WTC11 (cell line): ENCODE data around the gene NPLOC4. TPM values are rescaled to one million over a fixed set of nuclear protein-coding genes. Genes with fewer than 3 reads are reported as not detected.

ENCODE experiments used
- ATAC-seq: fragments of 200-7000 bp; cut with Tn5 transposase; 2 replicates; pipeline ENCODE4 v1.10.0; 2021; ENCODE audit warnings: mild to moderate bottlenecking, moderate library complexity
- CTCF ChIA-PET: fragments of 300-600 bp; sonication (Branson Sonifier 250); formaldehyde crosslinking; loops from one replicate; lab custom pipeline; 2021; ENCODE audit warnings: antibody characterized with exemption; lab: Charles Lee
- POLR2A ChIA-PET: fragments of 350-600 bp; sonication (Branson Sonifier 250); formaldehyde crosslinking; loops from one replicate; lab custom pipeline; 2021; ENCODE audit warnings: antibody characterized with exemption; lab: Charles Lee
- DNase-seq: peaks from one replicate; pipeline ENCODE4 v3.0.0; 2021; ENCODE audit warnings: low spot score
- H3K27ac Mint-ChIP-seq: 2 replicates; pipeline ENCODE4 v1.8.0; 2021; ENCODE audit warnings: mixed read lengths
- H3K27me3 Mint-ChIP-seq: 2 replicates; pipeline ENCODE4 v1.8.0; 2021; ENCODE audit warnings: low read depth, mild to moderate bottlenecking, moderate library complexity, mixed read lengths
- H3K36me3 Mint-ChIP-seq: 2 replicates; pipeline ENCODE4 v1.8.0; 2021; ENCODE audit warnings: mixed read lengths
- H3K4me1 Mint-ChIP-seq: 2 replicates; pipeline ENCODE4 v1.8.0; 2022; ENCODE audit warnings: mixed read lengths
- H3K4me3 Mint-ChIP-seq: 2 replicates; pipeline ENCODE4 v1.8.0; 2021; ENCODE audit warnings: mild to moderate bottlenecking, moderate library complexity, mixed read lengths
- H3K9me3 Mint-ChIP-seq: 2 replicates; pipeline ENCODE4 v1.8.0; 2021; ENCODE audit warnings: mixed read lengths
- ELF4 ChIP-seq: sonication (generic); formaldehyde crosslinking; IDR thresholded peaks from 2 replicates; pipeline ENCODE4 v1.8.1; 2022; ENCODE audit warnings: low read depth, mild to moderate bottlenecking, moderate library complexity, missing genetic modification reagents
- EMX1 ChIP-seq: fragments of 250-450 bp; sonication (Bioruptor Pico); IDR thresholded peaks from 2 replicates; pipeline ENCODE4 v1.8.0; 2021; ENCODE audit warnings: mild to moderate bottlenecking
- FOXJ3 ChIP-seq: sonication (generic); formaldehyde crosslinking; IDR thresholded peaks from 2 replicates; pipeline ENCODE4 v1.9.0; 2021; ENCODE audit warnings: missing genetic modification reagents, mild to moderate bottlenecking, borderline replicate concordance
- FOXP1 ChIP-seq: sonication (generic); formaldehyde crosslinking; IDR thresholded peaks from 2 replicates; pipeline ENCODE4 v1.8.0; 2022; ENCODE audit warnings: missing genetic modification reagents, mild to moderate bottlenecking, moderate library complexity, borderline replicate concordance
- GRHL2 ChIP-seq: fragments of 250-450 bp; sonication (Bioruptor Pico); IDR thresholded peaks from 2 replicates; pipeline ENCODE4 v1.8.0; 2022; ENCODE audit warnings: mild to moderate bottlenecking, moderate library complexity; ENCODE audit not compliant: insufficient replicate concordance, severe bottlenecking
- GTF2I ChIP-seq: fragments of 250-450 bp; sonication (Bioruptor Pico); conservative IDR thresholded peaks from 2 replicates; pipeline ENCODE4 v1.4.0; 2021; ENCODE audit warnings: mild to moderate bottlenecking
- NR2C2 ChIP-seq: sonication (generic); formaldehyde crosslinking; IDR thresholded peaks from 2 replicates; pipeline ENCODE4 v1.8.0; 2022; ENCODE audit warnings: mild to moderate bottlenecking, missing genetic modification reagents
- RORB ChIP-seq: fragments of 250-450 bp; sonication (Bioruptor Pico); IDR thresholded peaks from 2 replicates; pipeline ENCODE4 v1.9.0; 2021; ENCODE audit warnings: mild to moderate bottlenecking
- ZNF317 ChIP-seq: sonication (generic); formaldehyde crosslinking; IDR thresholded peaks from 2 replicates; pipeline ENCODE4 v1.8.1; 2023; ENCODE audit warnings: low read depth, mild to moderate bottlenecking, moderate library complexity, missing genetic modification reagents, borderline replicate concordance
- ZNF396 ChIP-seq: fragments of 250-450 bp; sonication (Bioruptor Pico); IDR thresholded peaks from 2 replicates; pipeline ENCODE4 v1.8.0; 2021; ENCODE audit warnings: mild to moderate bottlenecking, moderate library complexity, borderline replicate concordance
- total RNA-seq: library from RNA; stranded (reverse); gene quantifications from 3 replicates; pipeline ENCODE4 v1.2.3, GENCODE V29; 2021
- TF ChIP-seq, protein P1 (sequence below): sonication (generic); formaldehyde crosslinking; IDR thresholded peaks from 2 replicates; pipeline ENCODE4 v1.8.1; 2023; ENCODE audit warnings: mild to moderate bottlenecking, missing genetic modification reagents
- TF ChIP-seq, protein P2 (sequence below): fragments of 250-450 bp; sonication (Bioruptor Pico); IDR thresholded peaks from 2 replicates; pipeline ENCODE4 v1.9.0; 2021; ENCODE audit warnings: mild to moderate bottlenecking
- TF ChIP-seq, protein P3 (sequence below): fragments of 250-450 bp; sonication (Bioruptor Pico); IDR thresholded peaks from 2 replicates; pipeline ENCODE4 v1.9.0; 2021; ENCODE audit warnings: mild to moderate bottlenecking, borderline replicate concordance
- TF ChIP-seq, protein P4 (sequence below): sonication (generic); formaldehyde crosslinking; IDR thresholded peaks from 2 replicates; pipeline ENCODE4 v1.8.1; 2023; ENCODE audit warnings: mild to moderate bottlenecking, moderate library complexity, missing genetic modification reagents
- TF ChIP-seq, protein P5 (sequence below): sonication (generic); formaldehyde crosslinking; IDR thresholded peaks from 2 replicates; pipeline ENCODE4 v1.8.1; 2022; ENCODE audit warnings: mild to moderate bottlenecking, missing genetic modification reagents, moderate library complexity, borderline replicate concordance
- TF ChIP-seq, protein P6 (sequence below): sonication (generic); formaldehyde crosslinking; IDR thresholded peaks from 2 replicates; pipeline ENCODE4 v1.8.0; 2022; ENCODE audit warnings: mild to moderate bottlenecking, missing genetic modification reagents
- TF ChIP-seq, protein P7 (sequence below): sonication (generic); formaldehyde crosslinking; IDR thresholded peaks from 2 replicates; pipeline ENCODE4 v1.8.1; 2022; ENCODE audit warnings: low read depth, mild to moderate bottlenecking, moderate library complexity, missing genetic modification reagents, borderline replicate concordance

Gene NPLOC4
- total RNA-seq, 1 experiment from 2014 or later, result 83.5 TPM

DNA sequence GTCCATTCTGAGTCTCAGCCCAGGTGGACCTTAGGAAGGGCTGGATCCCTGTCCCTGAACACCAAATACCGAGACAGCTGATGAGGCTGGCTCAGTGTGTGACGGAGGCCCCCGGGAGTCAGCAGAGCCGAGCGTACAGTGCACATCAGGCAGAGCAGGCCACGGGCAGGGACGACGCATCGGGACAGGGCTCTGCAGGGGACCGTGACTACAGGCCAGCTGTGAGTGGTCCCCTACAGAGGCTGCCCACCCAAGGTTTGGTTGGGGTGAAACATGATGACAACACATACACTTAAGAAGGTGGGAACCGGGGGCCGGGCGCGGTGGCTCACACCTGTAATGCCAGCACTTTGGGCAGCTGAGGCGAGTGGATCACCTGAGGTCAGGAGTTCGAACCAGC, 36.0 kb upstream of the NPLOC4 start:
- Mint-ChIP-seq H3K36me3 (peaks cover 49% of the 10 kb centered on the region), H3K27me3 (no peaks in the 10 kb centered on the region), H3K4me1 (peaks cover 5% of the 10 kb centered on the region), H3K27ac (no peak overlapping the region), H3K4me3 (no peak overlapping the region), H3K9me3 (no peaks in the 10 kb centered on the region)
- no peak for TF ChIP-seq EMX1
- TF ChIP-seq GRHL2 (CRISPR knock-in tag), result no peak
- no peak for TF ChIP-seq ZNF317 (CRISPR knock-in tag)
- TF ChIP-seq, protein P1, sequence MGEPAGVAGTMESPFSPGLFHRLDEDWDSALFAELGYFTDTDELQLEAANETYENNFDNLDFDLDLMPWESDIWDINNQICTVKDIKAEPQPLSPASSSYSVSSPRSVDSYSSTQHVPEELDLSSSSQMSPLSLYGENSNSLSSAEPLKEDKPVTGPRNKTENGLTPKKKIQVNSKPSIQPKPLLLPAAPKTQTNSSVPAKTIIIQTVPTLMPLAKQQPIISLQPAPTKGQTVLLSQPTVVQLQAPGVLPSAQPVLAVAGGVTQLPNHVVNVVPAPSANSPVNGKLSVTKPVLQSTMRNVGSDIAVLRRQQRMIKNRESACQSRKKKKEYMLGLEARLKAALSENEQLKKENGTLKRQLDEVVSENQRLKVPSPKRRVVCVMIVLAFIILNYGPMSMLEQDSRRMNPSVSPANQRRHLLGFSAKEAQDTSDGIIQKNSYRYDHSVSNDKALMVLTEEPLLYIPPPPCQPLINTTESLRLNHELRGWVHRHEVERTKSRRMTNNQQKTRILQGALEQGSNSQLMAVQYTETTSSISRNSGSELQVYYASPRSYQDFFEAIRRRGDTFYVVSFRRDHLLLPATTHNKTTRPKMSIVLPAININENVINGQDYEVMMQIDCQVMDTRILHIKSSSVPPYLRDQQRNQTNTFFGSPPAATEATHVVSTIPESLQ (CRISPR knock-in tag), result no peak
- TF ChIP-seq ELF4 (CRISPR knock-in tag), result no peak
- no peak for TF ChIP-seq RORB (CRISPR knock-in tag)
- no peak for TF ChIP-seq FOXJ3 (CRISPR knock-in tag)
- TF ChIP-seq, protein P2, sequence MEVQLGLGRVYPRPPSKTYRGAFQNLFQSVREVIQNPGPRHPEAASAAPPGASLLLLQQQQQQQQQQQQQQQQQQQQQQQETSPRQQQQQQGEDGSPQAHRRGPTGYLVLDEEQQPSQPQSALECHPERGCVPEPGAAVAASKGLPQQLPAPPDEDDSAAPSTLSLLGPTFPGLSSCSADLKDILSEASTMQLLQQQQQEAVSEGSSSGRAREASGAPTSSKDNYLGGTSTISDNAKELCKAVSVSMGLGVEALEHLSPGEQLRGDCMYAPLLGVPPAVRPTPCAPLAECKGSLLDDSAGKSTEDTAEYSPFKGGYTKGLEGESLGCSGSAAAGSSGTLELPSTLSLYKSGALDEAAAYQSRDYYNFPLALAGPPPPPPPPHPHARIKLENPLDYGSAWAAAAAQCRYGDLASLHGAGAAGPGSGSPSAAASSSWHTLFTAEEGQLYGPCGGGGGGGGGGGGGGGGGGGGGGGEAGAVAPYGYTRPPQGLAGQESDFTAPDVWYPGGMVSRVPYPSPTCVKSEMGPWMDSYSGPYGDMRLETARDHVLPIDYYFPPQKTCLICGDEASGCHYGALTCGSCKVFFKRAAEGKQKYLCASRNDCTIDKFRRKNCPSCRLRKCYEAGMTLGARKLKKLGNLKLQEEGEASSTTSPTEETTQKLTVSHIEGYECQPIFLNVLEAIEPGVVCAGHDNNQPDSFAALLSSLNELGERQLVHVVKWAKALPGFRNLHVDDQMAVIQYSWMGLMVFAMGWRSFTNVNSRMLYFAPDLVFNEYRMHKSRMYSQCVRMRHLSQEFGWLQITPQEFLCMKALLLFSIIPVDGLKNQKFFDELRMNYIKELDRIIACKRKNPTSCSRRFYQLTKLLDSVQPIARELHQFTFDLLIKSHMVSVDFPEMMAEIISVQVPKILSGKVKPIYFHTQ (CRISPR knock-in tag), result no peak
- TF ChIP-seq, protein P3, sequence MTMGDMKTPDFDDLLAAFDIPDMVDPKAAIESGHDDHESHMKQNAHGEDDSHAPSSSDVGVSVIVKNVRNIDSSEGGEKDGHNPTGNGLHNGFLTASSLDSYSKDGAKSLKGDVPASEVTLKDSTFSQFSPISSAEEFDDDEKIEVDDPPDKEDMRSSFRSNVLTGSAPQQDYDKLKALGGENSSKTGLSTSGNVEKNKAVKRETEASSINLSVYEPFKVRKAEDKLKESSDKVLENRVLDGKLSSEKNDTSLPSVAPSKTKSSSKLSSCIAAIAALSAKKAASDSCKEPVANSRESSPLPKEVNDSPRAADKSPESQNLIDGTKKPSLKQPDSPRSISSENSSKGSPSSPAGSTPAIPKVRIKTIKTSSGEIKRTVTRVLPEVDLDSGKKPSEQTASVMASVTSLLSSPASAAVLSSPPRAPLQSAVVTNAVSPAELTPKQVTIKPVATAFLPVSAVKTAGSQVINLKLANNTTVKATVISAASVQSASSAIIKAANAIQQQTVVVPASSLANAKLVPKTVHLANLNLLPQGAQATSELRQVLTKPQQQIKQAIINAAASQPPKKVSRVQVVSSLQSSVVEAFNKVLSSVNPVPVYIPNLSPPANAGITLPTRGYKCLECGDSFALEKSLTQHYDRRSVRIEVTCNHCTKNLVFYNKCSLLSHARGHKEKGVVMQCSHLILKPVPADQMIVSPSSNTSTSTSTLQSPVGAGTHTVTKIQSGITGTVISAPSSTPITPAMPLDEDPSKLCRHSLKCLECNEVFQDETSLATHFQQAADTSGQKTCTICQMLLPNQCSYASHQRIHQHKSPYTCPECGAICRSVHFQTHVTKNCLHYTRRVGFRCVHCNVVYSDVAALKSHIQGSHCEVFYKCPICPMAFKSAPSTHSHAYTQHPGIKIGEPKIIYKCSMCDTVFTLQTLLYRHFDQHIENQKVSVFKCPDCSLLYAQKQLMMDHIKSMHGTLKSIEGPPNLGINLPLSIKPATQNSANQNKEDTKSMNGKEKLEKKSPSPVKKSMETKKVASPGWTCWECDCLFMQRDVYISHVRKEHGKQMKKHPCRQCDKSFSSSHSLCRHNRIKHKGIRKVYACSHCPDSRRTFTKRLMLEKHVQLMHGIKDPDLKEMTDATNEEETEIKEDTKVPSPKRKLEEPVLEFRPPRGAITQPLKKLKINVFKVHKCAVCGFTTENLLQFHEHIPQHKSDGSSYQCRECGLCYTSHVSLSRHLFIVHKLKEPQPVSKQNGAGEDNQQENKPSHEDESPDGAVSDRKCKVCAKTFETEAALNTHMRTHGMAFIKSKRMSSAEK (CRISPR knock-in tag), result no peak
- TF ChIP-seq, protein P4, sequence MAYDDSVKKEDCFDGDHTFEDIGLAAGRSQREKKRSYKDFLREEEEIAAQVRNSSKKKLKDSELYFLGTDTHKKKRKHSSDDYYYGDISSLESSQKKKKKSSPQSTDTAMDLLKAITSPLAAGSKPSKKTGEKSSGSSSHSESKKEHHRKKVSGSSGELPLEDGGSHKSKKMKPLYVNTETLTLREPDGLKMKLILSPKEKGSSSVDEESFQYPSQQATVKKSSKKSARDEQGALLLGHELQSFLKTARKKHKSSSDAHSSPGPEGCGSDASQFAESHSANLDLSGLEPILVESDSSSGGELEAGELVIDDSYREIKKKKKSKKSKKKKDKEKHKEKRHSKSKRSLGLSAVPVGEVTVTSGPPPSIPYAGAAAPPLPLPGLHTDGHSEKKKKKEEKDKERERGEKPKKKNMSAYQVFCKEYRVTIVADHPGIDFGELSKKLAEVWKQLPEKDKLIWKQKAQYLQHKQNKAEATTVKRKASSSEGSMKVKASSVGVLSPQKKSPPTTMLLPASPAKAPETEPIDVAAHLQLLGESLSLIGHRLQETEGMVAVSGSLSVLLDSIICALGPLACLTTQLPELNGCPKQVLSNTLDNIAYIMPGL (CRISPR knock-in tag), result no peak
- TF ChIP-seq FOXP1 (CRISPR knock-in tag), result no peak
- ChIA-PET POLR2A (no interaction called here), CTCF (no interaction called here)
- DNase-seq (no peak), ATAC-seq (no peak)

DNA sequence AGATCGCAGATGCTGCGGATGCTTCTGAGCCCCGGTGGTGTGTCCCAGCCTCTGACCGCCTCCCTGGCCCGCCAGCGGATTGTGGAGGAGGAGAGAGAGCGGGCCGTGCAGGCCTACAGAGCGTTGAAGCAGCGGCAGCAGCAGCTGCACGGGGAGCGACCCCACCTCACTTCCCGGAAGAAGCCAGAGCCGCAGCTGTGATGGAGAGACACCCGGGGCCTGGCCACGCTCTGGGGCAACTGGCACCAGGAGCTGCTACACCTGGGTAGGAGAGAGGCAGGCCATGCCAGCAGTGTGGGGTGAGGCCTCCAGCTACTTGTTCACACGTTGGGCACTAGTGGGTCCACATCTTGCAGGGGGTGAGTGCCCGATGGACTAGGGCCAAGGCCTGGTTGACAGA, 35.6 kb upstream of the NPLOC4 start:
- ATAC-seq (no peak), DNase-seq (no peak)
- Mint-ChIP-seq H3K27ac (no peak overlapping the region), H3K4me3 (no peak overlapping the region), H3K27me3 (no peaks in the 10 kb centered on the region), H3K9me3 (no peaks in the 10 kb centered on the region), H3K4me1 (peaks cover 10% of the 10 kb centered on the region), H3K36me3 (peaks cover 53% of the 10 kb centered on the region)
- POLR2A ChIA-PET, result no interaction called here
- CTCF ChIA-PET, result no interaction called here
- TF ChIP-seq, protein P2 (CRISPR knock-in tag), result no peak
- TF ChIP-seq, protein P5, sequence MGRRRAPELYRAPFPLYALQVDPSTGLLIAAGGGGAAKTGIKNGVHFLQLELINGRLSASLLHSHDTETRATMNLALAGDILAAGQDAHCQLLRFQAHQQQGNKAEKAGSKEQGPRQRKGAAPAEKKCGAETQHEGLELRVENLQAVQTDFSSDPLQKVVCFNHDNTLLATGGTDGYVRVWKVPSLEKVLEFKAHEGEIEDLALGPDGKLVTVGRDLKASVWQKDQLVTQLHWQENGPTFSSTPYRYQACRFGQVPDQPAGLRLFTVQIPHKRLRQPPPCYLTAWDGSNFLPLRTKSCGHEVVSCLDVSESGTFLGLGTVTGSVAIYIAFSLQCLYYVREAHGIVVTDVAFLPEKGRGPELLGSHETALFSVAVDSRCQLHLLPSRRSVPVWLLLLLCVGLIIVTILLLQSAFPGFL, result no peak
- TF ChIP-seq GTF2I (CRISPR knock-in tag) (no peak), ZNF396 (CRISPR knock-in tag) (no peak), NR2C2 (CRISPR knock-in tag) (no peak)
- TF ChIP-seq, protein P6, sequence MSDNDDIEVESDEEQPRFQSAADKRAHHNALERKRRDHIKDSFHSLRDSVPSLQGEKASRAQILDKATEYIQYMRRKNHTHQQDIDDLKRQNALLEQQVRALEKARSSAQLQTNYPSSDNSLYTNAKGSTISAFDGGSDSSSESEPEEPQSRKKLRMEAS (CRISPR knock-in tag), result no peak
- TF ChIP-seq, protein P7, sequence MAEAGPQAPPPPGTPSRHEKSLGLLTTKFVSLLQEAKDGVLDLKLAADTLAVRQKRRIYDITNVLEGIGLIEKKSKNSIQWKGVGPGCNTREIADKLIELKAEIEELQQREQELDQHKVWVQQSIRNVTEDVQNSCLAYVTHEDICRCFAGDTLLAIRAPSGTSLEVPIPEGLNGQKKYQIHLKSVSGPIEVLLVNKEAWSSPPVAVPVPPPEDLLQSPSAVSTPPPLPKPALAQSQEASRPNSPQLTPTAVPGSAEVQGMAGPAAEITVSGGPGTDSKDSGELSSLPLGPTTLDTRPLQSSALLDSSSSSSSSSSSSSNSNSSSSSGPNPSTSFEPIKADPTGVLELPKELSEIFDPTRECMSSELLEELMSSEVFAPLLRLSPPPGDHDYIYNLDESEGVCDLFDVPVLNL, result no peak
